HEK293 (cell line): Measurements from ENCODE around the gene ACAP2.

Source experiments
- BCL11A ChIP-seq: fragments of 450-650 bp; formaldehyde crosslinking; IDR thresholded peaks from 2 replicates; pipeline ENCODE4 v1.5.1; 2016; ENCODE audit warnings: low read depth, missing biosample characterization, missing genetic modification characterization
- BCL11B ChIP-seq: fragments of 450-650 bp; formaldehyde crosslinking; IDR thresholded peaks from 2 replicates; pipeline ENCODE4 v1.5.1; 2016; ENCODE audit warnings: low read depth, missing biosample characterization, missing genetic modification characterization
- GLI2 ChIP-seq: fragments of 450-650 bp; formaldehyde crosslinking; IDR thresholded peaks from 2 replicates; pipeline ENCODE4; 2017; ENCODE audit warnings: missing biosample characterization, missing genetic modification characterization, low read depth, borderline replicate concordance
- INSM2 ChIP-seq: fragments of 450-650 bp; formaldehyde crosslinking; IDR thresholded peaks from 2 replicates; pipeline ENCODE4 v1.5.1; 2016; ENCODE audit warnings: missing biosample characterization, missing genetic modification characterization
- KLF7 ChIP-seq: fragments of 450-650 bp; formaldehyde crosslinking; IDR thresholded peaks from 2 replicates; pipeline ENCODE4 v1.5.1; 2016; ENCODE audit warnings: missing biosample characterization, missing genetic modification characterization, borderline replicate concordance
- SP7 ChIP-seq: fragments of 450-650 bp; formaldehyde crosslinking; IDR thresholded peaks from 2 replicates; pipeline ENCODE4 v1.5.1; 2016; ENCODE audit warnings: missing biosample characterization, missing genetic modification characterization
- YY2 ChIP-seq: fragments of 450-650 bp; formaldehyde crosslinking; IDR thresholded peaks from 2 replicates; pipeline ENCODE4 v1.5.1; 2016; ENCODE audit warnings: missing biosample characterization, missing genetic modification characterization
- ZBTB17 ChIP-seq: fragments of 450-650 bp; formaldehyde crosslinking; IDR thresholded peaks from 2 replicates; pipeline ENCODE4 v1.5.1; 2016; ENCODE audit warnings: missing biosample characterization, missing genetic modification characterization
- ZBTB8A ChIP-seq: fragments of 450-650 bp; formaldehyde crosslinking; IDR thresholded peaks from 2 replicates; pipeline ENCODE4 v1.5.1; 2016; ENCODE audit warnings: missing biosample characterization, missing genetic modification characterization
- ZEB2 ChIP-seq: fragments of 450-650 bp; formaldehyde crosslinking; IDR thresholded peaks from 2 replicates; pipeline ENCODE4 v1.5.1; 2016; ENCODE audit warnings: missing biosample characterization, missing genetic modification characterization
- ZFHX2 ChIP-seq: fragments of 450-650 bp; formaldehyde crosslinking; conservative IDR thresholded peaks from 2 replicates; pipeline ENCODE4 v1.5.1; 2016; ENCODE audit warnings: missing biosample characterization, missing genetic modification characterization
- ZFP69B ChIP-seq: fragments of 450-650 bp; formaldehyde crosslinking; IDR thresholded peaks from 2 replicates; pipeline ENCODE4 v1.5.1; 2016; ENCODE audit warnings: missing biosample characterization, missing genetic modification characterization
- ZNF10 ChIP-seq: fragments of 450-650 bp; formaldehyde crosslinking; IDR thresholded peaks from 2 replicates; pipeline ENCODE4 v1.5.1; 2017; ENCODE audit warnings: missing biosample characterization, missing genetic modification characterization
- ZNF18 ChIP-seq: fragments of 450-650 bp; formaldehyde crosslinking; IDR thresholded peaks from 2 replicates; pipeline ENCODE4 v1.5.1; 2016; ENCODE audit warnings: missing biosample characterization, missing genetic modification characterization
- ZNF2 ChIP-seq: fragments of 450-650 bp; formaldehyde crosslinking; IDR thresholded peaks from 2 replicates; pipeline ENCODE4 v1.5.1; 2016; ENCODE audit warnings: missing biosample characterization, missing genetic modification characterization
- ZNF248 ChIP-seq: fragments of 450-650 bp; formaldehyde crosslinking; IDR thresholded peaks from 2 replicates; pipeline ENCODE4 v1.5.1; 2017; ENCODE audit warnings: missing biosample characterization, missing genetic modification characterization
- ZNF366 ChIP-seq: fragments of 450-650 bp; formaldehyde crosslinking; conservative IDR thresholded peaks from 2 replicates; pipeline ENCODE4 v1.5.1; 2016; ENCODE audit warnings: missing biosample characterization, missing genetic modification characterization
- ZNF404 ChIP-seq: fragments of 450-650 bp; formaldehyde crosslinking; IDR thresholded peaks from 2 replicates; pipeline ENCODE4 v1.5.1; 2017; ENCODE audit warnings: missing biosample characterization, missing genetic modification characterization
- ZNF433 ChIP-seq: fragments of 450-650 bp; formaldehyde crosslinking; IDR thresholded peaks from 2 replicates; pipeline ENCODE4 v1.5.1; 2016; ENCODE audit warnings: missing biosample characterization, missing genetic modification characterization, low read depth
- ZNF548 ChIP-seq: fragments of 450-650 bp; formaldehyde crosslinking; IDR thresholded peaks from 2 replicates; pipeline ENCODE4 v1.5.1; 2016; ENCODE audit warnings: missing biosample characterization, missing genetic modification characterization
- ZNF555 ChIP-seq: fragments of 450-650 bp; formaldehyde crosslinking; conservative IDR thresholded peaks from 2 replicates; pipeline ENCODE4 v1.5.1; 2017; ENCODE audit warnings: missing biosample characterization, mild to moderate bottlenecking, missing genetic modification characterization, inconsistent platforms
- ZNF600 ChIP-seq: fragments of 450-650 bp; formaldehyde crosslinking; IDR thresholded peaks from 2 replicates; pipeline ENCODE4 v1.5.1; 2016; ENCODE audit warnings: missing biosample characterization, missing genetic modification characterization
- ZNF658 ChIP-seq: fragments of 450-650 bp; formaldehyde crosslinking; IDR thresholded peaks from 2 replicates; pipeline ENCODE4; 2016; ENCODE audit warnings: missing biosample characterization, missing genetic modification characterization
- ZNF843 ChIP-seq: fragments of 450-650 bp; formaldehyde crosslinking; IDR thresholded peaks from 2 replicates; pipeline ENCODE4 v1.5.1; 2016; ENCODE audit warnings: missing biosample characterization, missing genetic modification characterization
- ZSCAN30 ChIP-seq: fragments of 450-650 bp; IDR thresholded peaks from 2 replicates; pipeline ENCODE4 v1.5.1; 2018; ENCODE audit warnings: missing biosample characterization, mild to moderate bottlenecking, missing genetic modification characterization, moderate library complexity
- ZXDB ChIP-seq: fragments of 450-650 bp; formaldehyde crosslinking; IDR thresholded peaks from 2 replicates; pipeline ENCODE4 v1.5.1; 2016; ENCODE audit warnings: missing biosample characterization, missing genetic modification characterization
- TF ChIP-seq, protein P1 (sequence below): fragments of 450-650 bp; formaldehyde crosslinking; IDR thresholded peaks from 2 replicates; pipeline ENCODE4 v1.5.1; 2017; ENCODE audit warnings: missing biosample characterization, missing genetic modification characterization
- TF ChIP-seq, protein P2 (sequence below): fragments of 450-650 bp; formaldehyde crosslinking; IDR thresholded peaks from 2 replicates; pipeline ENCODE4 v1.5.1; 2016; ENCODE audit warnings: missing biosample characterization, missing genetic modification characterization
- TF ChIP-seq, protein P3 (sequence below): fragments of 450-650 bp; formaldehyde crosslinking; conservative IDR thresholded peaks from 2 replicates; pipeline ENCODE4 v1.5.1; 2016; ENCODE audit warnings: low read depth, missing biosample characterization, missing genetic modification characterization
- TF ChIP-seq, protein P4 (sequence below): fragments of 450-650 bp; IDR thresholded peaks from 2 replicates; pipeline ENCODE4 v1.5.1; 2018; ENCODE audit warnings: missing biosample characterization, mild to moderate bottlenecking, missing genetic modification characterization

Gene ACAP2

GRCh38 chr3:195425849-195426248 lies 17.0 kb downstream of the ACAP2 start (continued):
- TF ChIP-seq, protein P1, sequence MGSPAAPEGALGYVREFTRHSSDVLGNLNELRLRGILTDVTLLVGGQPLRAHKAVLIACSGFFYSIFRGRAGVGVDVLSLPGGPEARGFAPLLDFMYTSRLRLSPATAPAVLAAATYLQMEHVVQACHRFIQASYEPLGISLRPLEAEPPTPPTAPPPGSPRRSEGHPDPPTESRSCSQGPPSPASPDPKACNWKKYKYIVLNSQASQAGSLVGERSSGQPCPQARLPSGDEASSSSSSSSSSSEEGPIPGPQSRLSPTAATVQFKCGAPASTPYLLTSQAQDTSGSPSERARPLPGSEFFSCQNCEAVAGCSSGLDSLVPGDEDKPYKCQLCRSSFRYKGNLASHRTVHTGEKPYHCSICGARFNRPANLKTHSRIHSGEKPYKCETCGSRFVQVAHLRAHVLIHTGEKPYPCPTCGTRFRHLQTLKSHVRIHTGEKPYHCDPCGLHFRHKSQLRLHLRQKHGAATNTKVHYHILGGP (tag by site-specific recombination): peak; percentile 80
- peak; percentile 25; the same call in 1 of the 2 replicates for TF ChIP-seq ZBTB8A (tag by site-specific recombination)
- TF ChIP-seq ZEB2 (tag by site-specific recombination): peak; percentile 87
- TF ChIP-seq ZNF10 (tag by site-specific recombination): peak; percentile 27; the same call in 1 of the 2 replicates
- no peak for TF ChIP-seq ZNF248 (tag by site-specific recombination)
- peak; percentile 79 for TF ChIP-seq ZNF600 (tag by site-specific recombination)
- no peak for TF ChIP-seq ZSCAN30
- TF ChIP-seq ZNF366 (tag by site-specific recombination): peak; percentile 68
- peak; percentile 79; the same call in 1 of the 2 replicates for TF ChIP-seq ZNF2
- peak; percentile 63; the same call in 1 of the 2 replicates for TF ChIP-seq BCL11A (tag by site-specific recombination)
- no peak for TF ChIP-seq ZNF555 (tag by site-specific recombination)
- TF ChIP-seq ZNF658 (tag by site-specific recombination): peak; percentile 35; the same call in 1 of the 2 replicates
- TF ChIP-seq YY2: 0 out of 2 replicates have a peak, but pooled peaks have one; percentile 31
- TF ChIP-seq KLF7 (tag by site-specific recombination): peak; percentile 63
- TF ChIP-seq ZNF433: no peak
- peak; percentile 46; the same call in 1 of the 2 replicates for TF ChIP-seq ZNF548 (tag by site-specific recombination)
- TF ChIP-seq ZNF18: peak; percentile 62; the same call in 1 of the 2 replicates
- TF ChIP-seq, protein P2, sequence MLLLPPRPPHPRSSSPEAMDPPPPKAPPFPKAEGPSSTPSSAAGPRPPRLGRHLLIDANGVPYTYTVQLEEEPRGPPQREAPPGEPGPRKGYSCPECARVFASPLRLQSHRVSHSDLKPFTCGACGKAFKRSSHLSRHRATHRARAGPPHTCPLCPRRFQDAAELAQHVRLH (tag by site-specific recombination): peak; percentile 92
- TF ChIP-seq ZXDB (tag by site-specific recombination): peak; percentile 91
- TF ChIP-seq SP7: peak; percentile 68; the same call in 1 of the 2 replicates
- TF ChIP-seq GLI2 (tag by site-specific recombination): peak; percentile 88
- TF ChIP-seq ZFHX2 (tag by site-specific recombination): no peak
- TF ChIP-seq, protein P3, sequence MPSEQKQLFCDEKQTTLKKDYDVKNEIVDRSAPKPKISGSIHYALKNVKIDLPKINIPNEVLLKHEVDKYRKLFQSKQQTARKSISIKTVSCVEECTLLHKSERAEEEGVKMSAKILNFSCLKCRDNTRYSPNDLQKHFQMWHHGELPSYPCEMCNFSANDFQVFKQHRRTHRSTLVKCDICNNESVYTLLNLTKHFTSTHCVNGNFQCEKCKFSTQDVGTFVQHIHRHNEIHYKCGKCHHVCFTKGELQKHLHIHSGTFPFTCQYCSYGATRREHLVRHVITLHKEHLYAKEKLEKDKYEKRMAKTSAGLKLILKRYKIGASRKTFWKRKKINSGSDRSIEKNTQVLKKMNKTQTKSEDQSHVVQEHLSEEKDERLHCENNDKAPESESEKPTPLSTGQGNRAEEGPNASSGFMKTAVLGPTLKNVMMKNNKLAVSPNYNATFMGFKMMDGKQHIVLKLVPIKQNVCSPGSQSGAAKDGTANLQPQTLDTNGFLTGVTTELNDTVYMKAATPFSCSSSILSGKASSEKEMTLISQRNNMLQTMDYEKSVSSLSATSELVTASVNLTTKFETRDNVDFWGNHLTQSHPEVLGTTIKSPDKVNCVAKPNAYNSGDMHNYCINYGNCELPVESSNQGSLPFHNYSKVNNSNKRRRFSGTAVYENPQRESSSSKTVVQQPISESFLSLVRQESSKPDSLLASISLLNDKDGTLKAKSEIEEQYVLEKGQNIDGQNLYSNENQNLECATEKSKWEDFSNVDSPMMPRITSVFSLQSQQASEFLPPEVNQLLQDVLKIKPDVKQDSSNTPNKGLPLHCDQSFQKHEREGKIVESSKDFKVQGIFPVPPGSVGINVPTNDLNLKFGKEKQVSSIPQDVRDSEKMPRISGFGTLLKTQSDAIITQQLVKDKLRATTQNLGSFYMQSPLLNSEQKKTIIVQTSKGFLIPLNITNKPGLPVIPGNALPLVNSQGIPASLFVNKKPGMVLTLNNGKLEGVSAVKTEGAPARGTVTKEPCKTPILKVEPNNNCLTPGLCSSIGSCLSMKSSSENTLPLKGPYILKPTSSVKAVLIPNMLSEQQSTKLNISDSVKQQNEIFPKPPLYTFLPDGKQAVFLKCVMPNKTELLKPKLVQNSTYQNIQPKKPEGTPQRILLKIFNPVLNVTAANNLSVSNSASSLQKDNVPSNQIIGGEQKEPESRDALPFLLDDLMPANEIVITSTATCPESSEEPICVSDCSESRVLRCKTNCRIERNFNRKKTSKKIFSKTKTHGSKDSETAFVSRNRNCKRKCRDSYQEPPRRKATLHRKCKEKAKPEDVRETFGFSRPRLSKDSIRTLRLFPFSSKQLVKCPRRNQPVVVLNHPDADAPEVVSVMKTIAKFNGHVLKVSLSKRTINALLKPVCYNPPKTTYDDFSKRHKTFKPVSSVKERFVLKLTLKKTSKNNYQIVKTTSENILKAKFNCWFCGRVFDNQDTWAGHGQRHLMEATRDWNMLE (tag by site-specific recombination): 0 out of 2 replicates have a peak, but pooled peaks have one; percentile 16
- TF ChIP-seq ZNF404: no peak
- peak; percentile 96 for TF ChIP-seq ZNF843 (tag by site-specific recombination)
- peak; percentile 67 for TF ChIP-seq INSM2
- TF ChIP-seq ZBTB17 (tag by site-specific recombination): peak; percentile 98
- peak; percentile 82; the same call in 1 of the 2 replicates for TF ChIP-seq BCL11B
- TF ChIP-seq ZFP69B (tag by site-specific recombination): 0 out of 2 replicates have a peak, but pooled peaks have one; percentile 52
- TF ChIP-seq, protein P4, sequence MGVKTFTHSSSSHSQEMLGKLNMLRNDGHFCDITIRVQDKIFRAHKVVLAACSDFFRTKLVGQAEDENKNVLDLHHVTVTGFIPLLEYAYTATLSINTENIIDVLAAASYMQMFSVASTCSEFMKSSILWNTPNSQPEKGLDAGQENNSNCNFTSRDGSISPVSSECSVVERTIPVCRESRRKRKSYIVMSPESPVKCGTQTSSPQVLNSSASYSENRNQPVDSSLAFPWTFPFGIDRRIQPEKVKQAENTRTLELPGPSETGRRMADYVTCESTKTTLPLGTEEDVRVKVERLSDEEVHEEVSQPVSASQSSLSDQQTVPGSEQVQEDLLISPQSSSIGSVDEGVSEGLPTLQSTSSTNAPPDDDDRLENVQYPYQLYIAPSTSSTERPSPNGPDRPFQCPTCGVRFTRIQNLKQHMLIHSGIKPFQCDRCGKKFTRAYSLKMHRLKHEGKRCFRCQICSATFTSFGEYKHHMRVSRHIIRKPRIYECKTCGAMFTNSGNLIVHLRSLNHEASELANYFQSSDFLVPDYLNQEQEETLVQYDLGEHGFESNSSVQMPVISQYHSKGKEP: no peak
